ENCODE data around the gene SLC24A4. TPM values are rescaled to one million over a fixed set of nuclear protein-coding genes. Genes with fewer than 3 reads are reported as not detected.

The SLC24A4 gene
- total RNA-seq, 3 donors from 2014 or later (not counting 1 experiment from before 2014, with no cell fraction given) = 1.1 to 3.2 (median 2.1) TPM

- Mint-ChIP-seq H3K36me3 (no peaks in the 10 kb centered on the region), H3K27ac (peak overlapping the region; percentile 85 to 91), H3K9me3 (no peaks in the 10 kb centered on the region), H3K27me3 (ENCODE audit: low read depth in 2 of 2) (no peaks in the 10 kb centered on the region), H3K4me3 (peak overlapping the region; percentile 41), H3K4me1 (peaks cover 21 to 47% of the 10 kb centered on the region in 2 donors)
- ATAC-seq (peak; percentile 86 to 90 (median 89)), DNase-seq (peak in 1 of 2 donors; percentile 63)
- H3K27ac ChIP-seq (ENCODE audit: low read length) = peak overlapping the region; percentile 70
- H3K9me3 ChIP-seq (ENCODE audit: control insufficient read depth, insufficient read depth, low read length) = no peaks in the 10 kb centered on the region
- H3K27me3 ChIP-seq (ENCODE audit: control insufficient read depth, insufficient read depth, low read length) = no peaks in the 10 kb centered on the region
- intact Hi-C loops (cut with micrococcal nuclease) = loop anchor here (2.0 to 10.0 kb wide), 3 partner anchors 56 to 224 kb away; no protein-coding TSS in a partner anchor
- WGBS (ENCODE audit: insufficient coverage) = 24% methylated on average over 18 of the region's 19 CpGs
- H3K4me1 ChIP-seq (ENCODE audit: control insufficient read depth, insufficient read depth, low read length) = peaks cover 43% of the 10 kb centered on the region
- no peaks in the 10 kb centered on the region for H3K36me3 ChIP-seq (ENCODE audit: control insufficient read depth, insufficient read depth, low read length)
- no peak overlapping the region for H3K4me3 ChIP-seq (ENCODE audit: low read length)
- no peak for TF ChIP-seq CTCF (IDR thresholded peaks at IDR 0.05)
Measured at GRCh38 chr14:92460916-92461579, 138.1 kb downstream of the SLC24A4 start.

GRCh38 chr14:92461891-92462290, 138.9 kb downstream of the SLC24A4 start:
- Histone ChIP-seq H3K27ac (ENCODE audit: low read length) (peak overlapping the region; percentile 70), H3K9me3 (ENCODE audit: control insufficient read depth, insufficient read depth, low read length) (peaks cover 1% of the 10 kb centered on the region), H3K4me1 (ENCODE audit: control insufficient read depth, insufficient read depth, low read length) (peaks cover 43% of the 10 kb centered on the region), H3K36me3 (ENCODE audit: control insufficient read depth, insufficient read depth, low read length) (no peaks in the 10 kb centered on the region), H3K4me3 (ENCODE audit: low read length) (no peak overlapping the region), H3K27me3 (ENCODE audit: control insufficient read depth, insufficient read depth, low read length) (no peaks in the 10 kb centered on the region)
- intact Hi-C loops (cut with micrococcal nuclease) = loop anchor here (2.0 to 10.0 kb wide), 3 partner anchors 55 to 223 kb away; no protein-coding TSS in a partner anchor
- Mint-ChIP-seq H3K27ac (peak overlapping the region; percentile 85 to 91), H3K4me3 (no peak overlapping the region), H3K9me3 (no peaks in the 10 kb centered on the region), H3K36me3 (peaks cover 1% of the 10 kb centered on the region), H3K27me3 (ENCODE audit: low read depth in 2 of 2) (no peaks in the 10 kb centered on the region), H3K4me1 (peaks cover 21 to 45% of the 10 kb centered on the region in 2 donors)
- 88% methylated on average over 7 of the region's 7 CpGs for WGBS (ENCODE audit: insufficient coverage)
- DNase-seq = no peak
- no peak for TF ChIP-seq CTCF (IDR thresholded peaks at IDR 0.05)
- no peak for ATAC-seq

- Histone ChIP-seq H3K4me3 (ENCODE audit: low read length) (no peak overlapping the region), H3K27ac (ENCODE audit: low read length) (no peak overlapping the region), H3K4me1 (ENCODE audit: control insufficient read depth, insufficient read depth, low read length) (peaks cover 43% of the 10 kb centered on the region), H3K27me3 (ENCODE audit: control insufficient read depth, insufficient read depth, low read length) (no peaks in the 10 kb centered on the region), H3K9me3 (ENCODE audit: control insufficient read depth, insufficient read depth, low read length) (peaks cover 5% of the 10 kb centered on the region), H3K36me3 (ENCODE audit: control insufficient read depth, insufficient read depth, low read length) (no peaks in the 10 kb centered on the region)
- no peak for TF ChIP-seq CTCF (IDR thresholded peaks at IDR 0.05)
- H3K27me3 Mint-ChIP-seq (ENCODE audit: low read depth in 2 of 2) = no peaks in the 10 kb centered on the region
- intact Hi-C loops (cut with micrococcal nuclease) = loop anchor here (5.0 to 10.0 kb wide), 2 partner anchors 55 to 222 kb away; no protein-coding TSS in a partner anchor
- ATAC-seq (no peak), DNase-seq (no peak)
- peak overlapping the region; percentile 85 to 91 for H3K27ac Mint-ChIP-seq
- H3K36me3 Mint-ChIP-seq = peaks cover 7% of the 10 kb centered on the region
- peaks cover 0 to 3% of the 10 kb centered on the region in 2 donors for H3K9me3 Mint-ChIP-seq
- H3K4me1 Mint-ChIP-seq = peaks cover 21 to 40% of the 10 kb centered on the region in 2 donors
- no peak overlapping the region for H3K4me3 Mint-ChIP-seq
- 92% methylated on average over 2 of the region's 4 CpGs for WGBS (ENCODE audit: insufficient coverage)
Measured at GRCh38 chr14:92462568-92462967, 139.6 kb downstream of the SLC24A4 start.
